HG03045 (cell line): ENCODE measurements around the gene PCDH1.

Experiments
- ATAC-seq: cut with Tn5 transposase; IDR thresholded peaks from one replicate; pipeline ENCODE4 v1.9.1; 2021; ENCODE audit warnings: mild to moderate bottlenecking, moderate library complexity; ENCODE audit not compliant: unreplicated experiment

Gene PCDH1

DNA sequence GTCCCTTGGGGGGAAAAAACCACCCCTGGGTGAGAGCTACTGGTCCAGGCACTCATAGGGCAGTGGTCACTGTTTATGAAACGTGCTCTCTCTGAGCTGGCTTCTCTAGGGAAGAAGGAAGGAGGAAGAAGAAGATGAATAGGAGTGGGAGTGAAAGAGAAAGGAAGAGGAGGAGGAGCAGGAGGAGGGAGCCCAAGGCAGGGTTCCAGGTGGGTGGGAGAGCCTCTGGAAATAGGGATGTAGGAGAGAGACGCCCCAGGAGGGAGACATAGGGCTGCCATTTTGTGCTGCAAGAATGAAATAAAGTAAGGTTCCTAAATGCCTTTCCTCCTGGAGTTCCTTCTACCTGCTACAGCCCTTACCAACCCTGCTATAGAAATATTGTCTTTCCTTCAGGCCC, 65.7 kb downstream of the PCDH1 start:
- ATAC-seq = no peak

DNA sequence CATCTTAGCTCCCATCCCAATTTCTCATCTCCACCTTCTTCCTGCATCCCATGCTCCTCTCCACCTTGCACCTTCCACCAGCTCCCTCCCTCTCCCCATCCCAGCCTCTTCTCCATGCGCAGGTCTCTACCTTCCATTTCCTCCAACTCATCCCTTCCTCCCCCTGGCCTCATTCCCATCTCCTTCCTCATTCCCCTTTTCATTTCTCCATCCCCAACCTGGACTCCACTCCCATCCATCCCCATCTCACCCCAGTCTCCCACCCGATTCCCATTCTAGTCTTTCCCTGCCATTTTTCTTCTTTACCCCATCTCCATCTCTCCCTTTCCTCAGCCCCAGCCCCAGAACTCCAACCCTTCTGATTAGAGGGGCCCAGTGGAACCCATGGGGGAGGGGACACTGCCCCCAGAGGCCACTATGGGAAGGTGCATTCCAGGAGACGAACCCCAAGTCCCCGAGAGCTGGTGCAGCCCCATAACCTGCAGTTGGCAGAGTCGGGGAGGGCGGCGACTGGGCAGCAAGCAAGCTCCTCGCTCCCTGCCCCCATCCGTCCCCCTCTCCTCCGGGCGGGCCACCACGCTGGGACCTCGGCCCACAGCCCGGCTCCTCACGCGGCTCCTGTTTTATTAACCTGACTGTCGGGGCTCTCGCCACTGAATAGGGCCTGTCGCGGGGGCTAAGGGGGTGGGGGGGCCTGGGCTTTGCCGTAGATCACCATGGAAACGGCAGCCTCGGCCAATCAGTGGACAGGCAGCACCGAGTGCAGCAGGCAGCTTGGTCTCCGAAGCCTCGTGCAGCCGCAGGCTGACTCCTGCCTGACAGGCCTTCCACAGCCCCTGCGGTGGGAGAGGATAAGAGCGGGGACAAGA, 66.7 kb downstream of the PCDH1 start:
- no peak for ATAC-seq

- no peak for ATAC-seq
Observed at GRCh38 chr5:141810702-141811101, 67.5 kb downstream of the PCDH1 start.

- ATAC-seq = no peak
Observed at GRCh38 chr5:141809380-141810096, 68.7 kb downstream of the PCDH1 start.

- ATAC-seq = no peak
Observed at GRCh38 chr5:141808857-141809256, 69.4 kb downstream of the PCDH1 start.

DNA sequence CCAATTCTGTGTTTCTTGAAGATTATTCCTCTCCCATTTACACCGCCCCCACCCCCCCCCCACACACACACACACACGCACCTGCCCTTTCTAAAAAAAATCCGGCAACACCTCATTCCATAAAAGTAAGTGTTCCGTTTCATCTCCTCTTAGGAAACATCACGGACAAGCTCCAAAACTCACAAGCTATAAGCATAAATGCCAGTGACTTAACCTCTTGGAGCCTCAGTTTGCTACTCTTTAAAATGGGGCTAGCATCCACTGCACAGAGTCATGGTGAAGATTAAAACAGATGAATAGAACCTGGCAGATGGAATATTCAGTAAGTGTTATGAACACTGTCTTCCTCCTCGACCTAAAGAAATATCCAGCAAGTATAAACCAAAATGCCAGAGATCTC, 70.5 kb downstream of the PCDH1 start:
- no peak for ATAC-seq

GRCh38 chr5:141807329-141807728, 70.9 kb downstream of the PCDH1 start:
- no peak for ATAC-seq

- ATAC-seq = no peak
Observed at GRCh38 chr5:141806626-141807025, 71.6 kb downstream of the PCDH1 start.

GRCh38 chr5:141805874-141806595, 72.2 kb downstream of the PCDH1 start:
- ATAC-seq = no peak

DNA sequence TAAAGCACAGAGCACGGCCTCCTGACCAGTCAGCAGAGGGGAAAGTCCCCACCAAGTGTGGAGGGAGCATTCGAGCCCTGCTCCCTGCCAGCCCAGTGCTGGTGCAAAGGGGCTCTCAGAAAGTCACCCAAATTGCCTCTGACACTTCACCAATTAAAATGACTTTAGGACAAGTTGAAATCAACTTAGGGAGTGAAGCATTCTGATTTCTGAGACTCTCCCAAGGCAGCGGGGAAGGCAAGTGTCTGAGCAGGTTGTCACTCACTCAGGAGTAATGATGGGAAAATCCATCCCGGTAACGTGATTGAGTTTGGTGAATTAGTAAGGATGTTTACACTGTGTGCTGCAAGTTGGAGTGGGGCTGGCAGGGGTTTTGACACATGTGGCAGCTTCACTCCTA, 73.7 kb downstream of the PCDH1 start:
- ATAC-seq = no peak
